Activated CD8-positive, alpha-beta memory T cell treated with anti-CD3 and anti-CD28 coated beads for 4 hours (primary cell): ENCODE measurements around the gene DLGAP1.
"Not testable (repeated sequence)": the region's sequence is repeated elsewhere in the genome, so short reads cannot be mapped to it uniquely, and the experiment has no call there.

Experiments used
- DNase-seq, 2 donors: peaks; one replicate each; pipeline ENCODE4 v3.0.0-alpha.2; 2020; ENCODE audit warnings: low read depth in 2 of 2

Gene DLGAP1

DNA sequence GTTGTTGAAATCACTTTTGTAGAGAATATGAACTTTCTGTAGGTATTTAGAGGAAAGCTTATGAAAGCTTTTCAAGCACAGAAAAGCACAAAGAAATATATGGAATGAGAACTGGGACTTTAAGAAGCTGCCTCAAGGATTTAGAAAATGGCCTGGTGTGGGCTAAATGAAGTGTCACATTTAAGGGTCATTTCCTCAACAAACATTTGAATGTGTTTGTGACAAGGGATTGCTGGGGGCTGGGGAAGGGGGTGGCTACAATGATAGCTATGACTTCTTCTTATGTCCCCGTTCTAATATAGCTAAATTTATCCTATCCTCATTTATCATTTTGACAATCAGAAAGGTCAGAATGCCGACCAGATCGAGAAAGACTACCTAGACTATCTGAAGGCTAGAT is 69.2 kb downstream of the DLGAP1 start:
- DNase-seq = no peak

DNA sequence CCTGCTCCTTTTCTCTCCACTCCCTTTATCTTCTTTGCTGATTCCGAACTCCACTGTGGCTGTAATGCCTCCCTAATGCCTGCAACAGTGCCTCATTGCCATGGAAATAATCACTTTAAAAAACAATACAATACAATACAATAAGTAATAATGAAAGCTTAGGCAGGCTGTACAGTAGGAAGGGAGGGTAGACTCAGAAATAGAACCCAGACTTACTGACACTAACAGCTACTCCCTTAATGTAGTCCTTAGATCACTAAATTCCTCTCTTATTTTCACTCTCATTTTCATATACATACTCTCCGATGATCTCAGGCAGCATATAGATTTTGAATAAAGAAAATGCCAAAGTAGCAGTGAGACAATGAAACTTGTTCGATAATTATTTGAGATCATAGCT is 70.2 kb downstream of the DLGAP1 start:
- DNase-seq = no peak

DNA sequence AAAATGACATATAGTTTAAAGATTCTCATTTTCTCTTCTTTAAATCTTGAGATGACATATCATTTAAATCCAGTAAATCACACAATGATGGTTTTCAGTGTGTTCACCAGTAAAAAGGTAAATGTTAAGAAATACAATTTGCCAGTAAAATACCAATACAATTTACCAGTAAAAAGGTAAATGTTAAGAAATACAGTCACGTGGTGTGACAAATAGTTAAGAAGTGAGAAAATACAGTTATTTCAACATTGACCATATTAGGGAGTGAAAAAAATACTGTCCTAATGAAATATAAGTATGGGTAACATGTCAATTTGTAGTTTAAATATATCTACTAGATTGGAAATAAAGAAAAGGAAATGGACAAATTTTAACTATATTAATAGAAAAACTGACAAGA is 80.5 kb downstream of the DLGAP1 start:
- no peak for DNase-seq

DNA sequence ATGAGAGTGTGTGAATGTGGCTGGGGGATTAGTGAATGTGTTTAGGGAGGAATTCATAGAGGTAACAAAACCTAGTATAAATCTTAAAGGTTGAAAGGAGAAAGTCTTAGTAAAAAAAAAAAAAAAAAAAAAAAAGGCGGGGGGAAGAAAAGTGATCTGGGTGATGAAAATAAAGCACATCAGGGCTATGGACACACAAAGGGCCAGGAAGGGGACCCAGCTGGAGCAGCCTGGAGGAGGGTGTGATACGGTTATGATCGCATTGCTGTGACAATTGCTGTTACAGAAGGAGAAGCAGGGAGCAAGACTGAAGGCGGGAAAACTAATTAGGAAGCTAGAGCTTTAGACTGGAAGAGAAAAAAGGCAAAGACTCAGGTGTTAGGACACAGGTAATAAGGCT is 85.4 kb downstream of the DLGAP1 start:
- DNase-seq = no peak

DNA sequence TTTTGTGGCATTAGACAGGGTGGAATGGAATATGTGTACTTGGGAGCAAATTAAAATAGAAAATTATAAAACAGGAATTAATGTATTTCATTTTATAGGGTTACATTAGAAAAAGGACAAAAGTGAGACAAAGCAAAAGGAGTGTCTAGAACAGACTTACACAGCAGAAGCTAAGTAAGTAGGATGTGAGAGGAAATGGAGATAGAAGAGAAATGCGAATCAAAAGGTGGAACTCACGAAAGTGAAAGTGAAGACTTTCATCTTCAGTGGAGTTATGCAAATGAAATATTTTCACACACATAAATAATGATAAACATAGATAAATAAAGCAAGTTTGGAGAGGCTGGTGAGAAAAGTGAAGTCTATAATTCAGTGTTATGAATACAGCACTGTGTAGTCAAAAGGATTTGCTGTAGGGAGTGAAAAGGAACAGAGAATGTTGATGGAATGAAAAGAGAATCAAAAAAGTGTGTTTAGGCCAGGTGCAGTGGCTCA is 94.8 kb downstream of the DLGAP1 start:
- no peak for DNase-seq

DNA sequence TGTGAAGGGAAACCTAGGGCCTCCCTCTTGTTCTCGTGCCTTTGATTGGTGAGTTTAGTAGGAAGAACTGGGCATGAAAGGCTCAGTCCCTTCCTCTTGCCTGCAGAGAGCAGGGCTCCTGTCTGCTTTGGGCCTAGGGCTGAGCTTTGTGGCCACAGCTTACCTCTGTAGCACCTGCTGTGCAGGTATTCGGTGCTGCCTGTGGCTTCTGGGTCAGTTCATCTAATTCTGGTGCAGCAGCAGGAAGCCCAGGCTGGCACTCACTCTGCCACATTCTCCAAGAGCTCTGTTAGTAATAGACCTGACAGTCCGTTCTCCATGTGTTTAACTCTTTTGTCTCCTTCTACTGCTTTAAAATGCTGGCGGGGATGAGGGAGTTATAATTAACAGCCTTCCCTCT is 96.5 kb downstream of the DLGAP1 start:
- DNase-seq = no peak

DNA sequence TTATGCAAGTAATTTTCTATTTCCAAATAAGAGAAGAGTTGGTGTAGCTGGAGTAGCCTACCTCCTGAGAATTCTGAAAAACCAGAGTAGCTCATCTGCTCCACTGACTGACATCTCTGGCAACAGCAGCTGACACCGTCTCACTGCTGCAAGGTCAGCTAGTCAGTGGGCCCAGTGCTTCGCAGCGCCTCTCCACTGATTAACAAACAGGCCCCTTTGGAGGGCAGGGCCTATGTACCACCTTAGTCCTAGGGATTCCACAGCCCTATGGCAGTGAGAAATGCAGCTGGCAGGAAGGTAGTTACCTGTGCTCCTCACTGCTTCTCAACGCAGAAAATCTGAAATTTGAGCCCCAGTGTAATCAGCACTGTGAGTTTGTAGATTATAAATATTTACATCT is 97.5 kb downstream of the DLGAP1 start:
- no peak for DNase-seq

DNA sequence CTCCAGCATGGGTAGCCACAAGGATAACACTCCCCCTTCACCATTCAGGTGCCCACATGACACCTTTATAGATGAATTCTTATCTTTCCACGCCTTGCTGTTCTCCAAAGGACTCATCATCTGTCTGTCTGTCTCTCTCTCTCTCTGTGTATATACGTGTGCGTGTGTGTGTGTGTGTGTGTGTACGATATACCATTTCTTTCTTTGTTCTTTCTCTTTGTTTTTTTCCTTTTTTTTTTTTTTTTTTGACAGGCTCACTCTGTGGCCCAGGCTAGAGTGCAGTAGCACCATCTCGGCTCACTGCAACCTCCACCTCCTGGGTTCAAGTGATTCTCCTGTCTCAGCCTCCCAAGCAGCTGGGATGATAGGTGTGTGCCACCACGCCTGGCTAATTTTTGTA is 98.2 kb downstream of the DLGAP1 start:
- no peak for DNase-seq

DNA sequence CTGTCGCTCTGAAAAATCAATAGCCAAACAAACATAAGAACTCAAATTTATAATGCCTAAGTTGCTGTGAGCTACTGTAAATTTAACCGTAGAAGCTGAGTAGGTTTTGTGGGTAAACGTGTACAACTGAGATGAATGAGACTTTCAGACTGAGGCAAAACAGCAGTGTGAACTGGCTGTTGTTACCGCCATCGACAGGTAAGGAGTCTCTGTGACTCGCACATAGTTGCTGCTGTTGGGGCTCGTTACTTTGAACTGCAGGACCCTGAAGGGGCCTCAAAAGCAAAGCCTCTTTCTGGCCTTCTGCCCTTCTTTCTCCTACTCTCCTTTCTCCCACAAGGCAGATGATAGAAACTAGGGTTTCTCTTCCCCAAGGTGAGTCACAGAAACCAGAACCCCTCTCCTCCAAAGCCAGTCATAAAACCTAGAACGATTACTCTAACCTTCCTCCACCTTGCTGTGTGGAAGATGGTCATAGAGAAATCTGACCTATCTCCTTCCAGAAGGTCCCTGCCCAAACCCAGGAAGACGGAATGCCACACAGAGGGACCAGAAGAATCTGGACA is 101.2 kb downstream of the DLGAP1 start:
- DNase-seq = no peak

DNA sequence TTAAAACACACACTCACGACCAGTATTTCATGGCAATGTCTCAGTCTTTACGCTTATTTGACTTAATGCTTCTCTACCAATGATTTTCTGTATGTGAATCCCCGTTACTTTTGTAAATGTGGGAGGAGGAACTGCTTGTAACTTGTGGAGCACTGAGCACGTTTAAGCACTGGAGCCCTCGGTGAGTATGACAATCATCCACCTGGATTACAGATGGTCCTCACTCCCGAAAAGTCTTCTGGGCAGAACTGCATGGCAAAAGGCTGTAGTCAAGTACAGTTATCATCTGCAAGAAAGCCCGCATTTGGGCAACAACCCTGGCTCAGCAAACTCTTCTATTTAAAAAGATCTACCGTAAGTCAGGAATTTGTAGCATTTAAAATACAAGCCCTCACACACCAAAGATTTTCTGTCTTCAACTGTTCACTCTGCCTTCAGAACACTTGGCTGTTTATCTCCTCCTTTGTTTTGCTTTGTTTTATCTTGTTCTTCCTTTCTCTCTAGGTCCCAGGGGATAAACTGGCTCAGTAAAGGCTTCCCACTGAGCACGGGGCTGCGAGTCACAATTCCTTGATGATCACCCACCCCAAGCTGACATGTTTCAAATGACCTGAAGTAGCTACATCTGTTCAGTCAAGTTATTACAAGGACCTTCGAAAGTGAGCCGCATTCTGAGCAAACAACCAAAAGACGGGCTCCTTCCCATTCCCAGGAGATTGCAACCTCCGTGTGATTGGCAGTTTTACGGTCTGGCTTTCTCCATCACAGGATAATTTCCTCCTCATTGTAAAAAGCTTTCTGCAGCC is 102.2 kb downstream of the DLGAP1 start:
- DNase-seq = no peak

DNA sequence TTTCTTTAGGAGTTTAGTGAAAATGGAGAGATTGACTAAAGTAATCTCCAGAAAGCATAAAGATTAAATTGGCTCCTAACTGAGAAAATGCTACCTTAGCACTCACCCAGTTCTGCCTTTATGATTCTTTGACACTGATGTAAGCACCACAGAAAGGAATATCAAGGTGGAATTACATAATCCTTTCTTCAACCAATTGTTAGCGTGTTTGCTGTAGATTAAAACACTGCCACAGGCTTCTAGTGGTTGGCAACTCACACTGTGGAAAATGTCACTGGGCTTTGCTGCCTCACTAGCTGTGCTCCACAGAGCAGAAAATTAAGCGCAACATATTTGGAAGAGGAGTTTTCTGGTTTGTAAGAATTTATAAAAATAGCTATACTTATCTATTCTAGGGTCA is 104.1 kb downstream of the DLGAP1 start:
- DNase-seq = no peak

DNA sequence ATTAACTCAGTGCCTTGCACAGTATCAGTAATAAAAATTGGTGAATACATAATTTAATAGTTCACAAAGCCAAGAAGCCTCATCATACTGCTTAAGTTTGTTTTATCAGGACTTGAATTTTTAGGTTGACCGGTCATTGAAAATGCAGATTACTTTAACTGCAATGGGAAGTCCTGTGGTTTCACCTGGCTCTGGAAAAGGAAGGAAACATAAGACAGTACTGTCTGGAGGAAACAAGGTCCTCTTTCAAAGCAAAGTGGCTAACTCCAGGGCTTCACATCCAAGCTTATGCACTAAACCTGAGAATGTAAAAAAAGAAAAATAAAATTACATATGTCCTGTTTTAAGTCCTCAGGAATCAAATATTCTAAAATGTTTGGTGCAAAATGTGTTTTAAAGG is 119.7 kb downstream of the DLGAP1 start:
- no peak for DNase-seq

DNA sequence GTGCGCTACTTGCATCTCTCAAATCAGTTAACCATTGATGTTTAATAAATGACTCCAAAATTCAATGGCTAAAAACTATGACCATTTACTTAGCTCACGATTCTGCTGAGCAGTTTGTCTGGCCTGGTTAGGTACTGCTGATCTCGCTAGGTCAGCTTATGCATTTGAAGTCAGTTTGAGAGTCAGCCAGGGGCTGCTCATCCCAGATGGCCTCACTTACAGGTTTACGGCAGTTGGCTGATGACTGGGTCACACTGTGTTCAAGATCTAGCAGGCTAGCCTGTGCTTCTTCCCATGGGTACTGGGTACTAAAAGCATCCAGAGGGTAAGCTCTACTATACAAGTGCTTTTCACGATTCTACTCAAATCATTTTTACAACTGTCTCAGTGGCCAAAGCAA is 122.1 kb downstream of the DLGAP1 start:
- no peak for DNase-seq

DNA sequence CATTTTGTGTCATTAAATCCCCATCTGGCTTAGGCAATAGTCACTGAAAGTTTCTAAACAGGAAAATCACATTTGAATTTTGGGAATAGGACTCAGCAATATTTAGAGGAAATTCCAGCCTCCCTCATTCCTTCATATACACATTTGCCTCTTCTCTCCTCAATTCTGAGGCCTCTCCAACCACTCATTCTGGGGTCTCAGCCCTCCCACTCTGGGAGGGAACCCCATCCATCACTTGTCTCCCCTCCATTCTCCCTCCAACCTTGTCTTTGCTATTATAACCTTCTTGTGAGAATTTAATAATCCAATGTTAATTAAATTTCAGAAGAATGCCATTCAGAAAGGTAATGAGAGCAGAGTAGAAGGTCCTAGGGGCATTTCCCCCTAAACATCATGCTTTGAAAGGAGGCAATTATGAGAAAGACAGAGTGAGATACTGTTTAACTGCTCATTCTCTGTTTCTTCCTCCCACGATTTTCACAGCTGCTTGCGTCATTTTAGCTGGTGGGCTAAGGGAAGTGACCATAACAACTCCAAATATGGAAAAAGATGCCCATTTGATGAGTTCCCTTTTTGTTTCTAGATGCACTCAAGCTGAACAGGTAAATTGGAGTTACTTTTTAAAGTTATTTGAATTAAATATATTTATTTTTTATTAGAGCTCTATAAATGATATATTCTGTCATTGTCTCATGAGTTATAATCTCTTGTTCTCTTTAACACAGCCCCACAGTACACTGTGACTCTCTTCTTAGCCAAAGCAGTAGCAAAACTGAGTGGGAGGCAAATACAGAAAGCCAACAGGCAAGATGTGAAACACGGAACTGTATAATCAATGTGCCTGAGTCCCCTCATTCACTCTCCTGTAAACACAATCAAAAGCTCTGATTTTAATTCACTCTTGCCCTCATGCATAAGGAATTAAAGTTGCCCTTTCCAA is 135.1 kb downstream of the DLGAP1 start:
- DNase-seq = no peak

DNA sequence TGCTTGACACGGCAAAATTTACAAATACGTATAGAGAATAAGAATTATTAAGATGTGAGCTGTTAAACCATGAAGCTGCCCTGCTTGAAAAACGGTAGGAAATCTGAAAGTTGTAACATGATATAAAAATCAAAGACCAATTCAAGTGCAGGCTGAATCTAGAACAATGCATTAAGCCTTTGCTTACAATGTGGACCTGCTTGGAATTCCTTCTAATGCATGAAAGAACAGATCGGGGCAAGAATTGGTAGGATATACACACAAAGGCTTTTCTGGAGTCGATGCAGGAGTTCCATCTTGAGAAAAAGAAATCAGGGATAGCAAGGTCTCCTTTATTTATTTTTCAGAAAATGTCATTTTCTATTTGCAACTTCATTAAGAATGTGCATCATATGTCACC is 136.8 kb downstream of the DLGAP1 start:
- no peak for DNase-seq

DNA sequence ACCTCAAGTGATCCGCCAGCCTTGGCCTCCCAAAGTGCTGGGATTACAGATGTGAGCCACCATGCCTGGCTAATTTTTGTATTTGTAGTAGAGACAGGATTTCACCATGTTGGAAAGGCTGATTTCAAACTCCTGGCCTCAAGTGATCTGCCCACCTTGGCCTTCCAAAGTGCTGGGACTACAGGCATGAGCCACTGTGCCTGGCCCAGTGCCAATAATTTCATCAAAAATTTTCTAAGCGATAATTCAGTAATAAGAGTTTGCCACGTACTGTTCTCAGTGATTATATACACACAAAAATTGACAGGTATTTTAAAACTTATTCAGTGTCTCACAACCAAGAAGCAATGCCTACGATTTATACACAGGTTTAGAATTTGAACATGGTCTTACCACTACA is 143.2 kb downstream of the DLGAP1 start:
- DNase-seq = not testable (repeated sequence)

DNA sequence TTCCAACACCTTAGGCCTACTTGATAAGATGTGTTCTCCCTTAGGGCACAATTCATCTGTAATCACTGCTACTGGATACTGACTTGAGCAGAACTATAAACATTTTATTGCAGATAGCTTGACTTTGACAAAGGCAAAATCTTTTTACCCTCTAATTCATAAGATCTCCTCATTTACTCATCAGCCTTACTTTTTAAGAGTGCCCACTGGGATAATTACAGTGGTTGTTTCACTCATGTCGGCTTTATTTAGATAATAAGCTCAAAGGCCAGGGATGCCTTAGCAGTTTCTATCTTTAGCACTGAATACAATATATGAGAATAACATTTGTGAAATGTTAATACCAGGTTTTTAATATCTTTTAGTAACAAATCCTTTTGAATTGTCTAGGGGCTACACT is 144.0 kb downstream of the DLGAP1 start:
- no peak for DNase-seq

DNA sequence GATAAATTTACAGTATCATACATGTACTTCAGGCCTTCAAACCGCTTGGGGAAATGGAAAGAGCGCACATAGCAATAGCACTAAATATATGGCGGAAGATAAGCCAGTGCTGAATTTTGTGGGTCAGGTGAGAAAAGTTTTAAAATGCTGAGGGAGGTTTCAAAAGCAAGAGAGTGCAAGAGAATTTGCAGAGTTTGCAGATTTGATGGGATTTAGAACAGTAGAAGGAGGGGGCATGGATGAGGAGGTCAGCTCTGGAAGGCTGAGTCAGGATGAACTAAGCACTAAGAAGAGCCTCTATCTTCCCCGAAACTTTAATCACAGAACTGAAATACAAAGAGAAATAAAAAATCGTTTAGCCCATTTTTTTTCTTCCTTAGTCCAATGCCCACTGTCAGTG is 145.9 kb downstream of the DLGAP1 start:
- no peak for DNase-seq

DNA sequence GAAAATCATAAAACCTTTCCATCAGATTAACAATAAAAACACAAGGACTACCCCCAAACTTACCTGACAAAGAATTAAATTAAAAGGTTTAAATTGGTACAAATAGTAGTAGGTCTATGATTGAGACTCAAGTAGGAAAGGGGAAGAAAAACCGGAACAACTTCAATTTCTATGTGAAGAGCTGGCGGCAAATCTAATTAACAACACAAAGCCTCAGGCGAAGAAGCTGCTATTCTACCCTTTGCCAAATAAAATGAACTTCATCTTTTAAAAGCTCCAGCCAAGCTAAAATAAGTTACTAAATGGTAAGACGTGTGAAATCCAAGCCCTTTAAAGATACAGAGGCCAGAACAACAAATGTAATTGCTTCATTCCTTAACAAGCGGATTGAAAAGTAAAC is 146.5 kb downstream of the DLGAP1 start:
- no peak for DNase-seq

DNA sequence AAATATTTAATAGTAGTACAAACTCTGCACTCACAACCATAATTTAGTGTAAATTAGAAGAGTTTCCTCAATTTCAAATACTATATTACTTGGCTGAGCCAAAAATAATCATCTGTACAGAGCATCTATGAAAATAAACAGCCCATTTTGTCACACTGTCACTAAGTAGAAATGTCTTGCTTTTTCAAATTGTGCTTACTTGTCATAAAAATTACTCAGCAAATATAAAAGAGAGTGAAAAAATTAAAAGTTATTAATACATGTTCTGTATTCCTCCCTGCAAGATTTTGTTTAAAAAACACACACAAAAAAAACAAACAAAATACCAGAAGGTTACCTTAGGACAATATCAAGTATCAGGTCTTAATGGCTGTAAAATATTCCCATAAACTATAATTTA is 155.7 kb downstream of the DLGAP1 start:
- no peak for DNase-seq

DNA sequence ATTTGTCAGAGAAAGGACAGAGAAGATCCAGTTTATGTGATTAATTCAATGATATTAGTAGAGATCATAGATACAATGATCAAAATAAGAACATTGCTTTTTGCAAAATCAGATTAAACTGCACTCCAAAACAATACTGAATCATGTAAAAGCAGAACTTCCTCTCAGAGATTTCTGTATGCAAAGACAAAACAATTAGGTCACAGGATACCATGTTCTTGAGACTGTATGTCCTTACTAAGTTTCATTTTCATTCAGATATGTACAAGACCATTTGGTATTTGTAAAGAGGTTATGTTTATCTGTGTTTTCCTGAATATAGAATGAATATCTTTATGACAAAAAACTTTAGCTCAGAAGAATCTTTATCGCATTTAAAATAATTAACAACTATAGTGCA is 161.8 kb downstream of the DLGAP1 start:
- no peak for DNase-seq

DNA sequence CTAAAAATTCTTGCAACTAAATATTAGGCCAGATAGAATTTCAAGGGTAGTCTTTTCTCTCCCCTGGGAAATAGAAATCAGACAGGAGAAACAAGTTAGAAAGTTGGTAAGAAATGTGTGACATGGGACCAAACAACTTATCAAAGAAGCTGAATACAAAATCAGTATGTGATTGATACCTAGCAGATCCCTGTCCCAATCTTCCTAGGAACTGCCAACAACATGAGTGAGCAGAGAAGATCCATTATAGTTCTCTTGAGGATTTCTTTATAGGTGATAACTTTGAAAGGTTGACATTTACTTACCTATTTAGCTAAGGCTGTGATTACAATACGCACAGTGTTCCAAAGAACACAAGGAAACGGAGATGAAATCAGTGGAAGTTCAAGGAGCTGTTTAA is 162.4 kb downstream of the DLGAP1 start:
- no peak for DNase-seq

DNA sequence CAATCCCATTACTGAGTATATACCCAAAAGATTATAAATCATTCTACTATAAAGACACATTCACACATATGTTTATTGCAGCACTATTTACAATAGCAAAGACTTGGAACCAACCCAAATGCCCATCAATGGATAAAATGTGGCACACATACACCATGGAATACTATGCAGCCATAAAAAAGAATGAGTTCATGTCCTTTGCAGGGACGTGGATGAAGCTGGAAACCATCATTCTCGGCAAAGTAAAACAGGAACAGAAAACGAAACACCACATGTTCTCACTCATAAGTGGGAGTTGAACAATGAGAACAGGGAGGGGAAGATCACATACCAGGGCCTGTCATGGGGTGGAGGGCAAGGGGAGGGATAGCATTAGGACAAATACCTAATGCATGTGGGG is 167.8 kb downstream of the DLGAP1 start:
- DNase-seq = not testable (repeated sequence)
